ENCODE measurements around the gene TDRD12.

TDRD12 gene, protein sequence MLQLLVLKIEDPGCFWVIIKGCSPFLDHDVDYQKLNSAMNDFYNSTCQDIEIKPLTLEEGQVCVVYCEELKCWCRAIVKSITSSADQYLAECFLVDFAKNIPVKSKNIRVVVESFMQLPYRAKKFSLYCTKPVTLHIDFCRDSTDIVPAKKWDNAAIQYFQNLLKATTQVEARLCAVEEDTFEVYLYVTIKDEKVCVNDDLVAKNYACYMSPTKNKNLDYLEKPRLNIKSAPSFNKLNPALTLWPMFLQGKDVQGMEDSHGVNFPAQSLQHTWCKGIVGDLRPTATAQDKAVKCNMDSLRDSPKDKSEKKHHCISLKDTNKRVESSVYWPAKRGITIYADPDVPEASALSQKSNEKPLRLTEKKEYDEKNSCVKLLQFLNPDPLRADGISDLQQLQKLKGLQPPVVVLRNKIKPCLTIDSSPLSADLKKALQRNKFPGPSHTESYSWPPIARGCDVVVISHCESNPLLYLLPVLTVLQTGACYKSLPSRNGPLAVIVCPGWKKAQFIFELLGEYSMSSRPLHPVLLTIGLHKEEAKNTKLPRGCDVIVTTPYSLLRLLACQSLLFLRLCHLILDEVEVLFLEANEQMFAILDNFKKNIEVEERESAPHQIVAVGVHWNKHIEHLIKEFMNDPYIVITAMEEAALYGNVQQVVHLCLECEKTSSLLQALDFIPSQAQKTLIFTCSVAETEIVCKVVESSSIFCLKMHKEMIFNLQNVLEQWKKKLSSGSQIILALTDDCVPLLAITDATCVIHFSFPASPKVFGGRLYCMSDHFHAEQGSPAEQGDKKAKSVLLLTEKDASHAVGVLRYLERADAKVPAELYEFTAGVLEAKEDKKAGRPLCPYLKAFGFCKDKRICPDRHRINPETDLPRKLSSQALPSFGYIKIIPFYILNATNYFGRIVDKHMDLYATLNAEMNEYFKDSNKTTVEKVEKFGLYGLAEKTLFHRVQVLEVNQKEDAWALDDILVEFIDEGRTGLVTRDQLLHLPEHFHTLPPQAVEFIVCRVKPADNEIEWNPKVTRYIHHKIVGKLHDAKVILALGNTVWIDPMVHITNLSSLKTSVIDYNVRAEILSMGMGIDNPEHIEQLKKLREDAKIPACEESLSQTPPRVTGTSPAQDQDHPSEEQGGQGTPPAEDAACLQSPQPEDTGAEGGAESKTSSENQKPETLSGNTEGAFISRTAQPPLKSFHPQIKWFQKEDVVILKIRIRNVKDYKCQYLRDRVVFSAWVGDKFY (N-terminal part only)

GRCh38 chr19:32719611-32720059, at the start of gene TDRD12:
TSS of gene TDRD12 (plus strand) at chr19:32719767. CDS start at chr19:32720073, 306 bp downstream.
- FAIRE-seq, result no peak
- no peak for TF ChIP-seq CTCF (IDR thresholded peaks at IDR 0.05; ENCODE audit: insufficient read depth, missing control alignments)
- DNase-seq (ENCODE audit: insufficient read length, low spot score), result no peak

DNA sequence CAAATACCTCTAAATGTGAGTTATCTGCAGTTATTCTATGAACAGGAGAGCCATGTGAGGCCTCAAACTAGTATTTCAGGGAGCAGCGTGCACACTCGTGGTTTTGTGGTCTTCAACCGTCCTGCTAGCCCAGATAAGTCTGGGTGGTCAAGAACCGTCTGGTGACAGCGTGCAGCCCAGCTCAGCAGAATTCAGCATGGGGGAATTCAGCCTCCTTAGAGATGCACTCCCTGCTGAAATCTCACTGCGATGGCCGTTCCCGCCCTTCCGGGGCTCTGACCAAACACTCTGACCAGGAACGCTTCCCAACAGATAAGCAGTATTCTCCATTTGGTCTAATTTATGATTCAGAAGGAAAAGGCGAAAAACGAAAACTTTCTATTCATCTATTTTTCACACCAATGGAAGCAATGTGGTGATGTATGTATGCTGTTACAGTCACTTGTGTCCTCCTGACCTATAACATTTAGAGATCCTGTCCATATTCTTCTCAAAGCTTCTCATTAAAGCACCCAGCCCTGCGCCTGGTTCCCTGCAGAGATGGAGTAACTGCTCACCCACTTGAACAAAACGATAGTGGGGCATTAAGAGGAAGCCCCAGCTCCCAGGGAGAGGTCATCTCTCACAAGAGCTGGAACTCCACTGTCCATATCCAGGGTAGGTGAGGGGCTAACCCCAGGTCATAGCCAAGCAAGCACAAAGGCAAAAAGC, 47.5 kb upstream of the TDRD12 start:
- DNase-seq (ENCODE audit: insufficient read length, low spot score) (no peak), FAIRE-seq (no peak)
- no peak for TF ChIP-seq CTCF (IDR thresholded peaks at IDR 0.05; ENCODE audit: insufficient read depth, missing control alignments)

DNA sequence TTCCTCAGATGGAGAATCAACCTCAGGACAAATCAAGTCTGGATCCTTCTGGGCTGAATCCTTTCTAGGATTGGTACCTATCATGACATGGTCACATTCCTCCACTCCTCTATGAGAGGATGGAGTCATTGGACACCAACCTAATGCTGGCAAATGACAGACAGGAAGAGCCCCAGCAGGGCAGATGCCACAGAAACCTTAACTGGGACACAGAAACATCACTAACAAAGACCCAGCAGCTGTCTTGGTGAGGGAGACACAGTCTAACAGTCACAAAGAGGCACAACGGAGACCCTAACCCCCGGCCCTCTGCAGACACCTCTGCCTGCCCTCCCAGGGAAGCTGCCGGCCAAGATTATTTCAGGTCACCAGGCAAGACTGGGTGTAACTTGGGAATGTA, 46.7 kb upstream of the TDRD12 start:
- TF ChIP-seq CTCF (IDR thresholded peaks at IDR 0.05; ENCODE audit: insufficient read depth, missing control alignments), result no peak
- FAIRE-seq (no peak), DNase-seq (ENCODE audit: insufficient read length, low spot score) (no peak)

GRCh38 chr19:32673573-32673972, 46.0 kb upstream of the TDRD12 start:
- TF ChIP-seq CTCF (IDR thresholded peaks at IDR 0.05; ENCODE audit: insufficient read depth, missing control alignments), result no peak
- FAIRE-seq (no peak), DNase-seq (ENCODE audit: insufficient read length, low spot score) (no peak)

- TF ChIP-seq CTCF (IDR thresholded peaks at IDR 0.05; ENCODE audit: insufficient read depth, missing control alignments), result no peak
These were observed 45.2 kb upstream of the TDRD12 start for GRCh38 chr19:32674153-32674930.

More at GRCh38 chr19:32674153-32674930, 45.2 kb upstream of the TDRD12 start:
- DNase-seq (ENCODE audit: insufficient read length, low spot score) (no peak), FAIRE-seq (no peak)

All from D721Med (cell line).